Measurements from ENCODE around the gene EGLN1. TPM values are rescaled to one million over a fixed set of nuclear protein-coding genes. Genes with fewer than 3 reads are reported as not detected.
"Not testable (repeated sequence)": the region's sequence is repeated elsewhere in the genome, so short reads cannot be mapped to it uniquely, and the experiment has no call there.

The EGLN1 gene
- polyA plus RNA-seq (ENCODE audit: insufficient read length), result 44.3 TPM

GRCh38 chr1:231421971-231422797 lies at the start of gene EGLN1:
Gene EGLN1, minus strand, starts transcription at chr1:231422287. Its CDS starts 399 bp downstream, at chr1:231421888.
- DNase-seq (ENCODE audit: low read depth), result no peak

- DNase-seq (ENCODE audit: low read depth), result not testable (repeated sequence)
Measured at GRCh38 chr1:231471500-231471899, 49.4 kb upstream of the EGLN1 start.

- DNase-seq (ENCODE audit: low read depth), result not testable (repeated sequence)
Measured at GRCh38 chr1:231471027-231471426, 48.9 kb upstream of the EGLN1 start.

- DNase-seq (ENCODE audit: low read depth), result no peak
Measured at GRCh38 chr1:231467986-231468385, 45.9 kb upstream of the EGLN1 start.

GRCh38 chr1:231465051-231465450 lies 43.0 kb upstream of the EGLN1 start:
- no peak for DNase-seq (ENCODE audit: low read depth)

GRCh38 chr1:231463541-231463940 lies 41.5 kb upstream of the EGLN1 start:
- DNase-seq (ENCODE audit: low read depth), result no peak

GRCh38 chr1:231460614-231461013 lies 38.5 kb upstream of the EGLN1 start:
- no peak for DNase-seq (ENCODE audit: low read depth)

- DNase-seq (ENCODE audit: low read depth), result not testable (repeated sequence)
Measured at GRCh38 chr1:231459438-231459837, 37.4 kb upstream of the EGLN1 start.

- not testable (repeated sequence) for DNase-seq (ENCODE audit: low read depth)
Measured at GRCh38 chr1:231457956-231458355, 35.9 kb upstream of the EGLN1 start.

- DNase-seq (ENCODE audit: low read depth), result not testable (repeated sequence)
Measured at GRCh38 chr1:231454133-231454532, 32.0 kb upstream of the EGLN1 start.

- no peak for DNase-seq (ENCODE audit: low read depth)
Measured at GRCh38 chr1:231446138-231446537, 24.1 kb upstream of the EGLN1 start.

- DNase-seq (ENCODE audit: low read depth), result no peak
Measured at GRCh38 chr1:231444059-231444458, 22.0 kb upstream of the EGLN1 start.

- DNase-seq (ENCODE audit: low read depth), result no peak
Measured at GRCh38 chr1:231443363-231443762, 21.3 kb upstream of the EGLN1 start.

GRCh38 chr1:231442735-231443134 lies 20.6 kb upstream of the EGLN1 start:
- no peak for DNase-seq (ENCODE audit: low read depth)

- no peak for DNase-seq (ENCODE audit: low read depth)
Measured at GRCh38 chr1:231432996-231433395, 10.9 kb upstream of the EGLN1 start.

GRCh38 chr1:231431665-231432415 lies 9.8 kb upstream of the EGLN1 start:
- DNase-seq (ENCODE audit: low read depth), result no peak

- DNase-seq (ENCODE audit: low read depth), result not testable (repeated sequence)
Measured at GRCh38 chr1:231430678-231431352, 8.7 kb upstream of the EGLN1 start.

- DNase-seq (ENCODE audit: low read depth), result no peak
Measured at GRCh38 chr1:231428377-231428776, 6.3 kb upstream of the EGLN1 start.

GRCh38 chr1:231424950-231425805 lies 3.1 kb upstream of the EGLN1 start:
- DNase-seq (ENCODE audit: low read depth), result no peak

GRCh38 chr1:231423648-231424047 lies 1.6 kb upstream of the EGLN1 start:
- DNase-seq (ENCODE audit: low read depth), result no peak

GRCh38 chr1:231422798-231423309 lies 767 bp upstream of the EGLN1 start:
- DNase-seq (ENCODE audit: low read depth), result peak; percentile 59
